Skeletal muscle tissue (tissue), 4 donors: ENCODE results near the gene VAPB. TPM values are rescaled to one million over a fixed set of nuclear protein-coding genes. Genes with fewer than 3 reads are reported as not detected.

ENCODE experiments used
- H3K27ac ChIP-seq: one replicate; pipeline ENCODE4 v1.7.0; 2013; ENCODE audit warnings: mild to moderate bottlenecking, low read depth, low read length, inconsistent platforms
- H3K27me3 ChIP-seq, 3 donors: one replicate each; pipeline ENCODE4 v1.7.0; 2013; ENCODE audit warnings: low read length in 3 of 3; ENCODE audit not compliant: control insufficient read depth in 3 of 3, insufficient read depth in 3 of 3
- H3K36me3 ChIP-seq, 3 donors: one replicate each; pipeline ENCODE4 v1.7.0; 2013; ENCODE audit warnings: low read length in 3 of 3; ENCODE audit not compliant: control insufficient read depth in 3 of 3, insufficient read depth in 3 of 3
- H3K4me1 ChIP-seq, 3 donors: one replicate each; pipeline ENCODE4 v1.7.0; 2013; ENCODE audit warnings: low read length in 3 of 3, mild to moderate bottlenecking in 3 of 3; ENCODE audit not compliant: control insufficient read depth in 3 of 3, insufficient read depth in 3 of 3
- H3K4me3 ChIP-seq, 3 donors: one replicate each; pipeline ENCODE4 v1.7.0; 2013; ENCODE audit warnings: low read length in 3 of 3
- H3K9ac ChIP-seq, 3 donors: one replicate each; pipeline ENCODE4 v1.7.0; 2013; ENCODE audit warnings: low read length in 3 of 3, mild to moderate bottlenecking in 3 of 3, moderate library complexity in 2 of 3, low read depth in 1 of 3
- H3K9me3 ChIP-seq, 3 donors: one replicate each; pipeline ENCODE4 v1.7.0; 2013; ENCODE audit warnings: low read length in 3 of 3; ENCODE audit not compliant: control insufficient read depth in 3 of 3
- total RNA-seq: library from RNA; depleted of rRNA; stranded (reverse); fragments of >200 nt; gene quantifications from one replicate; pipeline ENCODE4 v1.2.3, GENCODE V29; 2014
- donor health status: Osteomylitis.

VAPB gene
- total RNA-seq, 1 donor from 2014 or later = 19.8 TPM

DNA sequence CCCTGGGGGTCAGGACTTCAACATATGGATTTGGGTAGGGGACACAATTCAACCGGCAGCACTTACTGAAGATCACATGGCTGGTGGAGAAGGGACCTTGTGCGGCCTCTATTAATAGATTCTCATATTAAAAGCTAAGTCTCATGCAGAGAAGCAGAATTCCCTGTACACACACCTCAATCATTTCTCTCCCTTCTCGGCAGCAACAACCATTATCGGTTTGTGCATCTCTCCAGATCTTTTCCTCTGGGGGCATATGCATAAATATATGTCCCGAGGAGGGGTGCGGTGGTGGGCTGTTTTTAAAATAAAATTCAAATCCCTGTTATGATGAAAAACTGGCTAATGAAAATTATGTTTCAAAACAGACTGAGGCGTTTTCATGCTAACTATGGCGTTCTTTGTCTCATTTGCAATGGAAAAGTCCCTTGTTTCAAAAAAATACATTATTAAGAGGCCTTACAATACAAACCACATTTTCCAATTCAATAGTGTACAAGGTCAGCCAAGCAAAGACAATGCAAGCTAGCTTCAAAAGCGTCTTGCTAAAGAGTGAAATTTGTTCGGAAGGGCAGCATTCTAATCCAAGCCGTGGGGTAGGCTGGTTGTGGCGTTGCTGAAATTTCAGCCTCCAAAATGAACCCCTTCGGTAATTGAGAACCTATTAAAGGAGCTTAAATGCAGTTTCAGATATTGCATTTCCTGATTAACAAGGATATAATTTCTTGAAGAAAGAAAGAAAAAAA is 108.9 kb downstream of the VAPB start:
- no peak overlapping the region for H3K4me3 ChIP-seq
- peaks cover 0 to 2% (median 2%) of the 10 kb centered on the region in 3 donors for H3K9me3 ChIP-seq
- H3K9ac ChIP-seq = no peak overlapping the region
- H3K27me3 ChIP-seq = no peaks in the 10 kb centered on the region
- H3K27ac ChIP-seq = no peak overlapping the region
- no peaks in the 10 kb centered on the region for H3K36me3 ChIP-seq
- H3K4me1 ChIP-seq = no peaks in the 10 kb centered on the region

DNA sequence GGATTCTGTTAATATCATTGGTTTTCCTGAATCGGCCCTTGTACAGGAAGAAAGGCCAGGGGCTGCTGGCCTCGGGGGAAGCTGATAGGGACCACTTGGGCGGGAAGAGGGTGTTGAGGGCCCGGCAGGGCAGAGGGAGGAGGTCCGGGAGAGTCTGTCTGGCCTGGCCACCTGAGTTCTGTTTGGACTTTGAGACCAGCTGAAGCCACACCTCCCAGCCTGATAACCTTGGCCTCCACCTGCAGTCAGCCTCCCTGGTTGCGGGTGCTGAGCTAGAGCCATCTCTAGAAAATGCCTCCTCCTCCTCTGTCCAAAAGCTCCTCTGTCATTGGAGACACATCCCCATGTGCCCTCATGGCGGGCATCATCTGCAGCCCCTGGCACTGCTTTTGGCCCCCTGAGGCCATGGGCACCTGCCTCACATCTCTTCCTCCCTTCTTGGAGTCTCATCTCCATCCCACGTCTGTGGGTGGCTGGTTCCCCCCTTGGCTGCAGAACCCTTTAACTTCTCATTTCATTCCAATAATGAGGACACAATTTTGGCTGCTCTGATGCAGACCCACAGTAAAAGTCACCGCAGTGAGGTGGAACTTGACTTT is 109.5 kb downstream of the VAPB start:
- H3K4me3 ChIP-seq = no peak overlapping the region
- no peaks in the 10 kb centered on the region for H3K36me3 ChIP-seq
- no peaks in the 10 kb centered on the region for H3K27me3 ChIP-seq
- no peaks in the 10 kb centered on the region for H3K4me1 ChIP-seq
- H3K27ac ChIP-seq = no peak overlapping the region
- H3K9ac ChIP-seq = no peak overlapping the region
- H3K9me3 ChIP-seq = peaks cover under 1 to 4% (median 3%) of the 10 kb centered on the region in 3 donors

DNA sequence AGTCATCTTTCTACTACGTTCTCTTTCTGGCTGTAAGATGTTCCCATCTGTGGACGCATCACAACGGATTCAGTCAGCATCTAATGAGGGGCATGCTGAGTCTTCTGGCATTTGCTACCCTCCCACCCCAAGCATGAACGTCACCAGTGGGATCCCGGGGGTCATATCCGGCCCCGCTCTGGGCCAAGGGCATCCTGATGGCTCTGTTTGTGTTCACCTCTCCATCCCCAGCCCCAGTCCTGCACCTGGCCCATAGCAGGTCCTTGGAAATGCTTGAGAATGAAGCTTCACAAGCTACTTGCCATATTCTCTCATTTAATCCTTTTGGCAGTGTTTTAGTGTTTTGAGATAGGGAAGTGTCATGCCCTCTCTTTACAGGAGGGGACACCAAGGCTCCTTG is 111.2 kb downstream of the VAPB start:
- no peaks in the 10 kb centered on the region for H3K27me3 ChIP-seq
- no peak overlapping the region for H3K9ac ChIP-seq
- H3K4me1 ChIP-seq = no peaks in the 10 kb centered on the region
- no peaks in the 10 kb centered on the region for H3K36me3 ChIP-seq
- no peak overlapping the region for H3K27ac ChIP-seq
- peaks cover 10 to 16% (median 13%) of the 10 kb centered on the region in 3 donors for H3K9me3 ChIP-seq
- H3K4me3 ChIP-seq = no peak overlapping the region

Other genes starting within 250 kb of the VAPB start
- gene ANKRD60, start 160.6 kb upstream of the VAPB start, total RNA-seq = not detected
- gene RAB22A, start 79.5 kb upstream of the VAPB start, total RNA-seq = 10.4 TPM
- 4.2 TPM for gene APCDD1L, start 126.2 kb downstream of the VAPB start, total RNA-seq